Measurements from ENCODE around the gene CACNA1C.
A peak's percentile ranks its signal among the peaks of the same experiment; 100 is the strongest.

CACNA1C gene

DNA sequence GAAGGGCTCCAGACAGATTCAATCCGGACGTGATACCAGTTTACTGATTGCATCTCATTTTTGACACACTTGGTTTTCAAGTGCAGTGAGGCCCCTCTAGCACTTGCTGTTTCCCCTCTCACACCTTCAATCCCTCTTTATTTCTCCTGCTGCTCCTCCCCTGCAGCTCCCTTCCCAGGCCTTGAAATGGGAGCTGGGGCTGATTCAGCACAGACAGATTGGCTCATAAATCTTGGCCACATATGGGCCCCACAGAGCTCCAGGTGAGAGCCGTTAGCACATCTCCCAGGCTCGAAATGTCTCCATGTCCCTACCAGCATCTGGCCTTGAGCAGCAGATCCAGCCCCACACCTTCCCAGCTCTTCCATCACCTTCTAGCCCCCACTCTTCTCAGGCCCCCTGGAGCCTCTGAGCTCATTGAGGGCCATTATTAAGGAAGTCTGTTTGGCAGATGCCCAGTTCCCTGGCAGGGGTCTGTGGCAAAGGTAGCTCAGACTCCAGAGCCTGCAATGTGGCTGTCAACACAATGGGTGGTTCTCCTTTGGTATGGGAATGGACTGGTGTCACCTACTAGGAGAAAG is 521.7 kb downstream of the CACNA1C start:
- no peak for DNase-seq

DNA sequence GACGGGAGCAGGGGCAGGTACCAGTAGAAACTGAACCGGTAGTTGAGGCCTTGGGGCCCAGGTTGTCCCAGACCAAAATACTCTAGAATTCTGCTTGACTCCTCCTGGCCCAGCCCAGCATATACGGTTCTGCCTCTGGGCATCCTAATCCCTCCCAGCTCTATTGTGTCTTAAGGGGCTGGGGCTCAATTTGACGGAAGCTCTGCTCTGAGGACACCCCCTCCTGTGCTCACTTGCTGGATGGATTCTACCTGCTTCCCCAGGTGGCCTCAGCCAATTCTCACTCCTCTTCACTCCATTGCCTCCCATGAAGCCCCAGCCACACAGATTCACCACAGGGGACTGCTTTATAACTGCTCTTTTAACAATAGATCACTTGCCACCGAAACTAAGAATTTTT is 522.5 kb downstream of the CACNA1C start:
- DNase-seq: no peak

DNA sequence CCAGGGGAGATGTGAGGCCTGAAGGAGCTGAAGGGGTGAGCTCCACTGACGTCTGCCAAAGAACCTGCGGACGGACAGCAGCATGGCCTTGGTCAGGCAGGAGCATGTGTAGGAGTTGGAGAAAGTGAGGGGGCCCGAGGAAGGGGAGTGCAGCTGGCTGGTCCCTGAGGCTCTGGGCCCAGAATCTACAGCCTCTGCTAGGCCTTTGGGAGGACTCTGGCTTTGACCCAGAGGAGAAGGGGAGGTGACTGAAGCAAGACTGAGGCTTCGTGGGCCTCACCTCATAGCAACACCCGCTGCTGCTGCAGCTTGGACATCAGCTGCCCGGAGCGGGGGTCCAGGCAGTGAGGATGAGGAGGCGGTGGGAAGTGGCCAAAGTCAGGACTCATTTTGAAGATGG is 525.4 kb downstream of the CACNA1C start:
- no peak for DNase-seq

DNA sequence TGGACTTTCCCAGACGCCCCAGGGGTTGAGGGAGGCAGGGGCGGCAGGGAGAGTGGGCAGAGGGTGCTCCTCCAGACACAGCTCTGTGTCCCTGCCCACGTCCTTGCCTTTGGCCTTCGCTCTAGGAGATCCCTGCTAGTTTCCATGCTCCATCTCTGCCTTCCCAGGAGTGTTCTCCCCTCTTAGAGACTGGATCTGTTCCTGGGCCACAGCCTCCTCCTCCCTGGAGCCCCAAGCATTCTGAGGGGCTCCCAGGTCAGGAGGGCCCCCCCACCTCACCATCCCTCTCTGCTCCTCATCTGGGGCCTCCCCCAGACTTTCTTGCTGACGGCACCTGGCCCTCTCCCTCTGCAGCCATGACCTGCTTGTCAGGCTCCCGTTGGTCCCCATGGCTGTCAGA is 526.0 kb downstream of the CACNA1C start:
- no peak for DNase-seq

DNA sequence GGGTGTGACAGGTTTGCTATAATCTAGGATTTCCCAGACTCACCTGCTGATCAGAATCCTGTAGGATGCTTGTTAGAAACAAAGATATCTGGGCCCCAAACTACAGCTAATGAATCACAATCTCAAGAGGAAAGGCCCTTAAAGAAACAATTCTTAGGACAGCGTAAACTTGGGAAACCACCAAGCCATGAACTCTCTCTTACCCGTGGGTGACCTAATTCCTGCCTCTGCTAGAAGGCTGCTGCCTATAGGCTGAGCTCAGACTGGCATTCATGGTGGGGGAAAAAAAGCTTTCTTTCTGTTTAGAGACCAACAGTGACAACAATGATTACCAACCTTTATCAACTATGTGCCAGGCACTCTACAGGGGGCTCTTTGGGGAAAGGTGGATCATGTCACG is 528.0 kb downstream of the CACNA1C start:
- no peak for DNase-seq

DNA sequence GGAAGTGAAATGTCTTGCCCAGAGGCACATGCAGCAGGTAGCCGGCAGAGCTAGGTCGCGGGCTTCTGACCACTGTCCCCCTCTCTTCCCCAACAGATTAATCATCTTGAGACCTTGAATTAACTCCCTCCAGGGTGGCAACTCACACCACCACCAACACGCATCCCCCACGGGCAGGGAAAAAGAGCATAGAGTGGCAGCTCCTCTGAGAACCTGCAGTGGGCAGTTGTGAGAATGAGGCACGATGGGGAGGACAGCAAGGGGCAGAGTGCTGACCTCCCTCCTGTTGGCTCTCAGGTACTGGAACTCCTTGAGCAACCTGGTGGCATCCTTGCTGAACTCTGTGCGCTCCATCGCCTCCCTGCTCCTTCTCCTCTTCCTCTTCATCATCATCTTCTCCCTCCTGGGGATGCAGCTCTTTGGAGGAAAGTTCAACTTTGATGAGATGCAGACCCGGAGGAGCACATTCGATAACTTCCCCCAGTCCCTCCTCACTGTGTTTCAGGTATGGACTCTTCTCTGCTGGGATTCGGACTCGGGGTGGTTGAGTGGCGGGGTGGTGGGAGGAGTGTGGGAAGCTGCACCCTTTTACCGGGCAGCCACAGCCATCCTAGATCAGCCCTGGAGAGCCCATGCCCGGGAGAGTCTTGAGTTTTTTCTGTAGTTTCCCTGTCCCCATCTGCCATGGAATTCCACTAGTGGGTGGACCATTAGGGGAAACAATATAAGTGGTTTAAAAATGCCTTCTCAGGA is 528.7 kb downstream of the CACNA1C start:
- no peak for DNase-seq

DNA sequence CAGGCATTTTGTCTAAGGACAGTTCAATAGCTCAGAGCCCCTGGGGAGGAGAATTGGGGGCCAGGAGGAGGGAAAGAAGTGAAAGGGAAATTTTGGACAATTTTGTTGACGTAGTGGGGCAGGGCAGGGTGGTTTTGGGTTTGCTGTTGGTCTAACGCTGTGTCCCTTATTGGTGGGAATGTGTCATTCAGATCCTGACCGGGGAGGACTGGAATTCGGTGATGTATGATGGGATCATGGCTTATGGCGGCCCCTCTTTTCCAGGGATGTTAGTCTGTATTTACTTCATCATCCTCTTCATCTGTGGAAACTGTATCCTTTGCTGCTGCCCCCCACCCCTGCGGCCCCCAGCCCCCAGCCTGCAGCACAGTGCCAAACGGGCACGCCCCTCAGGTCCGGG is 529.8 kb downstream of the CACNA1C start:
- no peak for DNase-seq

DNA sequence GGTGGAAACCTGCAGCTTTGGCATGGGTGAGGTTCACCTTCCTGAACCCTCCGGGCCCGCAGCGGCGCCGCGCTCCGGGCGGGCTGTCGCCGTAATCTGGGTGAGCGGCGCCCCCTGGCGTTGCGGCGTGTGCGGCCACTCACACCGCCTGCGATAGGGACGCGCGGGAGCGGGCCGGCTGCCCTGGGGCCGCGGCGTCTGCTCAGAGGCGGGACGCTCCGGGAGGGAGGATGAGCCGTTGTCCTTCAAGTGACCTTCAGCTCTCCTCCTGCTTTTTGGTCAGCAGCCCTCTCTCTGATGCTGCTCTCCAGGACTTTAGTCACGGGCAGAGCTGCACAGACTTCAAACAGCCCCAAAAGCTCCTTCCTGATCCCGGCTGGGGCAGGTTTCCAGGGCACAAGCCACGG is 530.3 kb downstream of the CACNA1C start:
- DNase-seq: peak; percentile 88

DNA sequence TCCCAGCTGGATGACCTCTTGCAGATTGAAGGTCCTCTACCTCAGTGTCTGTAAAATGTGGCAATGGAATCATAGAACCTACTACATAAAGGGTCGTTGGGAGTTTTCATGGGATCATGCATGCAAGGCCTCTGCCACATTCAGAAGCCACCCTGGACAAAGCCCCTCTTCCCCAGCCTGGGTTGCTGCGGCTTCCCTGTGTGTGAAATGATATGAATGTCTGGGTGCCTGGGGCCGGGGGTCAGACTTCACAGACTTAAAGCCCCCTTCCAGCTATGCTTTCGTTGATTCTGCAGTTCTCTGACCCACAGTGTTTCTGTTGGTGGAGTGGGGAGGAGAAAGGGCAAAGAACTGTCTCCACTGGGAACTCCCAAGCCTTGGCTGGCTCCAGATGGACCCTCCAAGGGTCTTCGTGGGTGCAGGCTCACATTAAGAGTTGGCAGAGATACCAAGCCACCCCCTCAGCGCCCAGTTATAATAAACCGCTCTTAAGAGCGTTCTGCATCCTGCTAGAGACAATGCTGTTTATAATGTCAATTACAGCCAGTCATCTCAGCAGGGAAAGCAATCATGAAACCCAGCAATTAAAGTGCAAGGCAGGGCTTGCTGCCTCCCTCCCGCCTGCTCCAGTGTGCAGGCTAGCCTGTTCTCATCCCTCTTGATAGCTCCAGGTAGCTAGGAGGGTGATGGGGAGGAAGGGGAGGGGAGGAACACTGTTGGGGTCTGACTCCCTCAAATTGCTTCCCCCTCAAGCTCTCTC is 531.0 kb downstream of the CACNA1C start:
- DNase-seq: no peak

DNA sequence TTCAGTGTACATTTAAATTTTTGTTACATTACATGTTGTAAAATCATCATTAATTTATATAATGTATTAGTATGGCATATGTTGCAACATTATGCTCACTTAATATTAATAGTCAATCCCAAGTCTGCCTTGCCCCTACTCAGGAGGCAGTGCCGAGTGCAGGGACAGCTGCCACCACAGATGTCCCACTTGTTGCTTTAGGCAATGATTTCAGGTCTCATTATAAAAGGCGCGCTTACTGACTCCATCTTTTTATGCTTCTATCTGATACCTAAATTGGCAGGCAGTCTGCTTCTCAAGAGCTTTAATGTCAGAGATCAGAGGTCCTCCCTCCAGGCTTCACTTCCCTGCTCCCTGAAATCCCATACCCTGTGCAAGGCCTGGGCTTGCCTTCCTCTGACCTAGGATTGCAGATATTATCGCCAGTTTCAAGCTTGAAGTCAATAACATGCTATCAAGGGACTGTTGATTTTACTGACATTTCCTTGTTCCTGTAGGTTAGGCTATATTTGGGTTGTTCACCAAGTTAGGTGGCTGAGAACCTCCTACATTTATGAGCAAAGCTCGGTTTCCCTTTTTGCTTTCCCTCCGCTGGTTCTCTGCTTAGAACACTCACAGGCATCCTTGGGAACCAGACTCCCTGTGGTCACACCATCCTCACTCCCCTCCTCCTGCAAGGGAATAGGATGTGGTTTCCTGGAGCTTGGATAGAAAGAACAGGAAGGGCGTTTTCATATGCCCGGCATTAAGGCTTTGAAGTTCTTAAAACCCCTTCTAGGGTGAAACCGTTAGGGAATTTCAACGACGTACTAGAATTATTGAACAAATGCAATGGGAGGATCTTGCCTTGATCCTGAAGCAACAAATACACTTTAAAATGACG is 533.6 kb downstream of the CACNA1C start:
- DNase-seq: no peak

DNA sequence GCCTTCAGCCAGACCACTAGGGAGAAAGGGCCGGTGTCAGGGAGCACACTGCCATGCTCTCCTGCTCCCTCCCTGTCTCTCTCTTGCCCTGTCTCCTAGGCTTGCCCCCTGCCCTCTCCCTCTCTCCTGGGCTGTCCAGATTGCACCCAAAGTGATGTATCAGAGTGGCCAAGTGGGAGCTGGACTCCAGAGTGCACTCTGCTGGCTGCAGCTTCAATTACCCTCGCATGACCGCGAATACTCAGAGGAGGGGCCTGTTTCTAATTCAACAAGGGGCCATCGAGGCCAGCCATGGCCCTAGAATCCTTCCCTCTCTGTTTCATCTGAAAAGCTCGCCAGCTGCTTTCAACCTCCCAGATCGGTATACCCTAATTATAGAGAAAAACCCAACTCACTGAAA is 535.6 kb downstream of the CACNA1C start:
- DNase-seq: no peak

DNA sequence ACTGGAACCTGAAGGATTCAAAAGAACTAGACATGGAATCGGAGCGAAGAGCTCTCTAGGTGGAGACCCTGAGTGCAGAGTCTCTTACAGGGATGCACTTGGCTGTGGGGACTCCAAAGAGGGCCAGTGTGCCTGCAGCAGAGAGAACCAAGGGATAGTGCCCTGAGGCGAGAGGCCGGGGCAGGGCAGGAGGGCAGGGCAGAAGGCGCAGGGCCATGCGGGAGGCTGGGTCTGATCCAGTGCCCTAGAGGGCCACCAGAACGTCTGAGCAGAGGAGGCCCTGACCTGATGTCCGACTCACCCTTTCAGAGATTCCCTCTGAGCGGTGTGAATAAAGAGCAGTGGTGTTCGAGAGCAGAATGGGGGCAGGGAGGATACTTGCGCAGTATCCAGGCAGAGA is 536.6 kb downstream of the CACNA1C start:
- DNase-seq: no peak

DNA sequence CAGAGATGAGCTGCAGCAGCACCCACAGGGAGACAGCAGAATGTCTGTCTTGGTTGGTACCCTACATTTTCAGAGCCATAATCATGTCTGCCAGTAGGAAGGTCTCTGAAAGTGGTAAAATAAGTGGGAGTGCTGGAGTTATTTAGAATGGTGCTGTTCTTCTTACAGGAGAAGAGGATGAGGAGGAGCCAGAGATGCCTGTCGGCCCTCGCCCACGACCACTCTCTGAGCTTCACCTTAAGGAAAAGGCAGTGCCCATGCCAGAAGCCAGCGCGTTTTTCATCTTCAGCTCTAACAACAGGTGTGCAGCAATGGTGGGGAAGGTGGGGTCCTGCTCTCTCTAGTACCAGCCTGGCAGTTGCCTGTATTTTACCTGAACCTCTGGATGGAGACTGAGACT is 540.3 kb downstream of the CACNA1C start:
- no peak for DNase-seq

DNA sequence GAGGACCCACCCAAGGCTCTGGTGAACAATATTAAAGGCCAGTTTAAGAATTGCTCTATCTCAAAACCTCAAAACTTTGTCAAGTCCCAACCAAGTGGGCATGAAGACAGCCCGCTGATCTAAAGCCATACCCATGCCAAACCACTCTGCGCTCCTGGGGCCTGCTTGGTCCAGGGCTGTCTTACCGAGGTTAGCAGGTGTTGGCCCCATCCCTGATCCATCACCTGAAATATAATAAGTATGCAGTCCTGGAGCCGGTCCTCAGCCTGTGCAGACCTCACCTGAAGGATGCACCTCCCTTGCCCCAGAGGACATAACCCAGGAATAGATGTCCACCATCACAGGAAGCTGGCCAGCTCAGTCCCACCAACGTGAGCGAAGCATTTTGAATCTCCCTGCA is 543.7 kb downstream of the CACNA1C start:
- DNase-seq: no peak

DNA sequence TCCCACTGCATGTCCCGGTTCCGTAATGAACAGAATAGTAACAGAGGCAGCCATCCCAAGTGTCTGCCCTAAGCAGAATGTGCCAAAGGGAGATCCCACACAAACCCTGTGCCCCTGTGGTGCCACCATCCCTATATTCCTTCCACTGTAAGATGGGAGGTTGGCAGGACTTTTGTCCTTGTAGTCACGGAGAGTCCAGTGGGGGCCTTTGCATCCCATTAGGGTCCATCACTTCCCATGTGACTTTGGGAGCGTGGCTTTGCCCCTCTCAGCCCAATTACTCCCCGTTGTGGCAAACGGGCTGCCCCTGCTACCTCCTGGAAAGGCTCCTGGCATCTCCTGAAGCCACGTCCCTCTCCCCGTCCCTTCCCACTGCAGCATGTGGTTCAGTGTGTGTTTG is 552.5 kb downstream of the CACNA1C start:
- no peak for DNase-seq

DNA sequence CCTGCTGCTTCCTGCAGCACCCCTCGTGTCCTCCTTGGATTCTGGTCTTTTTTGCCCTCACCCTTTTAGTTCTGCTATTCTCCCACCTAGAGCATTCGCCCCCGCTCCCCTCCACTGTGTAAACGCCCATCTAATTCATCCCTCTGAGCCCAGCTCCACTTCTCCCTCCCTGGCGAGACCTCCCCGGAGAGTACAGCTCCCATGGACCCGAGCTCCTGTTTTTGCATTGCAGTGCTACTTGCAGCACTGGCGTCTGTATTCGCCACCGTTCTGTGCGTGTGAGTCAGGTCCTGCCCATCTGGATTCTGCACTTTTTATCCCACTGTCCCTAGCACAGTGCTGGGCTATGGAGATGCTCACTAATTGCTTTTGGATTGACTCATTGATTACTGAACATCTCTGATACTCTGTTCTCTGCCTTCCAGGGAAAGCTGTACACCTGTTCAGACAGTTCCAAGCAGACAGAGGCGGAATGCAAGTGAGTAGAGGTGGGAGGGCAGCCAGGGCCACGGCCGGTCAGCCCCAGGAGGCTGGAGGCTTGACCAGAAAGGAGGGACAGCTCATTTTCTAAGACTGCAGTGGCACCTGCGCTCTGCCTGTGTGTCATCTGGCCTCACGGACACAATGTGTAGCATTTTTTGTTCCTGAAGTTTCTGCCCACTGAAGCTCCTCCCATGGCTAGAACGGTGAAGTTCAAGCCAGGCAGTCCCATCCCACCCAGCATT is 553.6 kb downstream of the CACNA1C start:
- DNase-seq: no peak

DNA sequence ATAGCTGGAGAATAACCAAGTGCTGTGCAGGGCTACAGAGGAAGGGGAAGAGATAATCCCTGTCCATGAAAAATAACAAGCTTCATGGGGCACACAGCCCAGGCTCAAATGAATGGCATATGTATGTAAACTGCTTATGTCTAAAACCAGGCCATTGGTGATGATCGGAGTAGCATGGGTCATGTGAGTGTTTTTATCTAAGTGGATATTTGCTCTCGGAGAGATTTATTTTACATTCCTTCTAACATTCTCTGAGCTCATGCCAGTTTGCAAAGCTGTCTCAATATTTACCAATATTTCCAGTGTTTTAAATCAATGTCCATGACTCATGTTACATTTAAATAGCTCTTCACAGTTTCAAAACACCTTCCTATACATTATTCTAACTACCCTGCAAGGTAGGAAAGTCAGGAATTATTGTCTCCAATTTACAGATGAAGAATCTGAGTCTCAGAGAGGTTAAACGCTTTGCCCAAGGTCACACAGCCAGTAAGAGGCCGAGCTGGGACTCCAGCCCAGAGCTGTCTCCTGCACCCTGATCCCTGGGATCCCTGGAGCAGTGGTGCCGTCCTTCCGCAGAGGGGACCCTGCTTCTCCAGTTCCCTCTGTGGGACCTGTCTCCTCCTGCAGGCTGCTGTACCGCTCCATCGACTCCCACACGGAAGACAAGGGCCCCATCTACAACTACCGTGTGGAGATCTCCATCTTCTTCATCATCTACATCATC is 555.3 kb downstream of the CACNA1C start:
- DNase-seq: no peak

DNA sequence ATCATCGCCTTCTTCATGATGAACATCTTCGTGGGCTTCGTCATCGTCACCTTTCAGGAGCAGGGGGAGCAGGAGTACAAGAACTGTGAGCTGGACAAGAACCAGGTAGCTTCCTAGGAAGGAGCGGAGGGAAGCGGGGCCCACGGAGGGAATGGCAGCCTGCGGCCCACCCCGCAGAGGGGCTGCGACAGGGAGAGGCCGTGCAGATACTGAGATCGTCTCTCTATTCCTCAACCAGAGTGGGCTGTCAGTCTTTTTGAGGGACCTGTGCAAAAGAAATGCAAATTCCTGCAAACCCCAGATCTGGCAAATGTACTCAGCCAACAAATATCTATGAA is 555.8 kb downstream of the CACNA1C start:
- DNase-seq: no peak

DNA sequence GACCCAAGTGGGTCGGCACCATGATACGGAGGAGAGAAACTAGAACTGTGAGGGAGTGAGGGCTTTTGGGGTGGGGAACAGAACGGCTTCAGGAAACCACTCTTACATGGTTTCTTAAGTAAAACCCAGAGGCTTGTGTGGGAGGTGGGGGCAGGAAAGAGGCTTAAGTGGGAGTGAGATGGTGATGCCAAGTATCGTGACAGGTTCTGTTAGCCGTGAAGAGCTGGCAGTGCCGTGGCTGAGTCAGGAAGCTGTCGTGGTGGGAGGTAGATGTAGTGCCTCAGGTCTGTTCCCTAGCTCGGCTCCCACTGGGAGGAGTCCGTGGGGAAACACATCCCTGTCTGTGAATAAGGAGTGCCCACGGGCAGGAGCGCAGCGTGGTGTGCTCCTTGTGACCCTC is 556.2 kb downstream of the CACNA1C start:
- DNase-seq: no peak

DNA sequence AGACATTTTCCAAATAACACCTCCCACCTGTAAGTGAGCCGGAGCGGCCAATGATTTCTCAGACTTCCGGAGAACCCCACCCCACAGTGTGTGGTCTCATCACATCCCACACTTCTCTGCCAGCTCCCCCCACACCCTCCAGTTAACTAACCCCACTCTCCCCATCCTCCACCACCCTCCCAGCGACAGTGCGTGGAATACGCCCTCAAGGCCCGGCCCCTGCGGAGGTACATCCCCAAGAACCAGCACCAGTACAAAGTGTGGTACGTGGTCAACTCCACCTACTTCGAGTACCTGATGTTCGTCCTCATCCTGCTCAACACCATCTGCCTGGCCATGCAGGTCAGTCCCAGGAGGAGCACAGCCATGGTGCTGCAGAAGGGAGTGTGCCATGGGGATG is 557.6 kb downstream of the CACNA1C start:
- DNase-seq: no peak

DNA sequence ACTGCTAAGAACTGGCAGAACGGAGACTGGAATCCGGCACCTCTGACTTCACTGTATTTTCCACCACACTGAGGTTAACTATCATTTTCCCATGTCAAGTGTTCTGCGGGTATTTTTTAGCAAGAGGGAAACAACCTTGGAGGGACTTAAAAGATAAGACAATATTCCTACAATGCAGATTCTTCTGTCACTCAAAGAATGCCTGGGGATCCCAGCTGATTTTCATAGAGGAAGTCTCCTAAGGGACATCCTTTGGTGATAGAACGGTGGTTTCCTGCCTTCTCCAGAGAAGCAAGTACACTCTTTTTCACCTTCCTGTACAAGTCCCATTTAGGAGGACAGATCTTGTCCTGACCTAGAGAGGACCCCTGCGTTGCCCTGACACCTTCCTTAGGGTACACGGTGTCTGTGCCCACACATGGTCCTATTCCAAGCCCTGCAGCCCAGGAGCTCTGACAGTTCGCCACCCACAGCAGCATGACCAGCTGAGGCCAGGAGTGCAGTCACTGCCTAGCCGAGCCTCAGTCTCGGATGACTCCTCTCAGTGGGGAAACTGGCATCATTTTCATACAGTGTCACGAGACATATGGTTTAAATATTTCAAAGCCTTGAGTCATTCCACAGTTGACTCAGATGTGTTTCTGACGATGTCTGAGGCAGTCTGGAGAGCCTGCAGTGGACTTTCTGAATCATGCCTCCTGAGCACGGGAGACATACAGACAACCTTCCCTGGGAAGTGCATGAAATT is 560.7 kb downstream of the CACNA1C start:
- DNase-seq: peak; percentile 71

Data from activated CD8-positive, alpha-beta memory T cell treated with anti-CD3 and anti-CD28 coated beads, Interleukin-2, amount 50 U/mL, for 48 hours (primary cell).